Amniotic stem cell (primary cell): Measurements from ENCODE around the gene TBC1D22A.
"Not testable (repeated sequence)": the region's sequence is repeated elsewhere in the genome, so short reads cannot be mapped to it uniquely, and the experiment has no call there.

Experiments
- DNase-seq: peaks from one replicate; lab custom pipeline; 2025; lab: John Stamatoyannopoulos, UW

Gene TBC1D22A

GRCh38 chr22:46774253-46774979, 12.0 kb downstream of the TBC1D22A start:
- no peak for DNase-seq

- DNase-seq, result no peak
Observed at GRCh38 chr22:46774980-46775849, 12.8 kb downstream of the TBC1D22A start.

DNA sequence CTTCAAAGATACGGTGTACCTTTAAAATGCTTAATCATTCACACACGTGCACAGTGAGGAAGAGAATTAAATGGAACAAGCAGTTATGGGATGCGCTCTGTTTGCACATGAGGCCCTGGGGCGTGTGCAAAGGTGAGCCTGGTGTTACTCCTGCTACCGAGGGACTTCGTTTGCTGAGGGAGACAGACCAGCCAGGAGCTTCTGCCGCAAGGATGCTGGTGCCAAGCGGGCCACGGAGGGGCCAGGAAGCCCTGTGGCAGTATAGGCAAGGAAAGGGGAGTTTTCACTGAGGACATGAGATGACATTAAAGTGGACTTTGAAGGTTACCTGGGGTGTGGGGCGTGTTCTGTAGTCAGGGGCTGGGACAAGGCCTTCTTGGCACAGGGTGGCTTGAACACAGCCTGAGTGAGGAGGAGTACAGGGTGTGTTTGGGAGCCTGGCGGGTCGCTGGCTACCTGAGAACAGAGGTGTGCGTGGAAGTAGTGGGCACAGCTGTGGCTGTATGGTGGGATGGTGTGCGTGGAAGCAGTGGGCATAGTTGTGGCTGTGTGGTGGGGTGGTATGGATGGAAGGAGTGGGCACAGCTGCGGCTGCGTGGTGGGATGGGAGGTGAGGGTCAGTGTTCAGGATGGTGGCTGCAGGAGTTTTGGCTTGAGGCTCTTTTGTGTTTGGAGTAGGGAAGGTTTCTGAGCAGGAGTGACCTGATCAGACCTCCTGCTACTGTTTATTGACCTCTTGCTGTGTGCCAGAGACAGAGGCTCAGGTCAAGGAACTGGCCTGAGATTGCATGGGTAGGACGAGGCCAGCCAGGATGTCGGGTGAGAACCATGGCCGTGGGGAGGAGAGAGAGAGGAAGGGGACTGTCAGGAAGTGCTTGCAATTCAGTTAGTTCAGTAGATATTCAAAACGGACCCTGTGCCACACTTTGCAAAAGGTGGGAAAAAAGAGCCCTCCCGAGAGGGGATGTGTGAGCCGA, 13.7 kb downstream of the TBC1D22A start:
- DNase-seq, result no peak

GRCh38 chr22:46776876-46777608, 14.6 kb downstream of the TBC1D22A start:
- DNase-seq, result no peak

DNA sequence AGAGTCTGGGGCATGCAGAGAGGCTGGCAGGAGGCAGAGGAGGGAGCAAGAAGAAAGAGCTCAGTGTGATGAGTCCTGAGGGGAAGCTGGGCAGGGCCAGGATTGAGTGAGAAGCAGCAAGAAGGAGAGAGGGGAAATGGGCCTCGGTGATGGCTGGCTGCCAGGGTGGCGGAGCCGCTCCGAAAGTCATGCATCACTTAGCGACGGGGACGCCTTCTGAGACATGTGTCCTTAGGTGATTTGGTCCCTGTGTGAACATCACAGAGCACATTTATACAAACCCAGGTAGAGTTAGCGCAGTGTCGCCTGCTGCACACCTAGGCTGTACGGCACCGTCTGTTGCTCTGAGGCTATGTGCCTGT, 15.1 kb downstream of the TBC1D22A start:
- DNase-seq, result no peak

DNA sequence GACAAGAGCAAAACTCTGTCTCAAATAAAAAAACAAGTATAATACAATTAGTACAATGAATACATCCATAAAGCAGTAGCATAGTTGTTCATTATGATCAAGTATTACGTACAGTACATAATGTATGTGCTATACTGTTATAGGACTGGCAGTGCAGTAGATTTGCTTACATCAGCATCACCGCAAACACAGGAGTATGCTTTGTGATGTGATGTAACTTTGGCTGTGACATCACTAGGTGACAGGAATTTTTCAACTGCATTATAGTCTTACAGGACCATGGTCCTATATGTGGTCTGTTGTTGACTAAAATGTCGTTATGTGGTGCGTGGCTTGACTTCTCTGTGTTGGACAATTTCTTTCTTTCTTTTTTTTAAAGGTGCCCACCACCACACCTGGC, 16.6 kb downstream of the TBC1D22A start:
- no peak for DNase-seq

DNA sequence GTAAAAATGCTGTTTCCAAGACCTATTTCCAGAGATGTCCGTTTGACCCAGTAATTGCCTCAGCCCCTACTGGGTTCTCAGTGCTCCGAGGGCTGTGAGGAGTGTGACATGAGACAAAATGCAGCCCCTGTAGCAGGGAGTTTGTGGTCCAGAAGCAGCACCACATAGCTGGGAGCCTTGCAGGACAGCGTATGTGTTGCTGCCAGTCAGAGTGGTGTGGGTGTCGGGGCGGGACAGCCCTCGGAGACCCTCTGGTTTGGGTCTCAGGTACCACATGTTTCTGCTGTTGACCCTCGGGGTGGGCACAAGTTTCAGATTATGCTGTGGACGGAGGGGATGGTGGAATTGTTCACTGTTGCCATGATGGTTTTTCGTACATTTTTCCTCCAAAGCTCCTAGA, 17.2 kb downstream of the TBC1D22A start:
- DNase-seq, result no peak

GRCh38 chr22:46780453-46780852, 18.0 kb downstream of the TBC1D22A start:
- DNase-seq, result no peak

- DNase-seq, result no peak
Observed at GRCh38 chr22:46781291-46781690, 18.8 kb downstream of the TBC1D22A start.

GRCh38 chr22:46782200-46782599, 19.8 kb downstream of the TBC1D22A start:
- DNase-seq, result not testable (repeated sequence)

DNA sequence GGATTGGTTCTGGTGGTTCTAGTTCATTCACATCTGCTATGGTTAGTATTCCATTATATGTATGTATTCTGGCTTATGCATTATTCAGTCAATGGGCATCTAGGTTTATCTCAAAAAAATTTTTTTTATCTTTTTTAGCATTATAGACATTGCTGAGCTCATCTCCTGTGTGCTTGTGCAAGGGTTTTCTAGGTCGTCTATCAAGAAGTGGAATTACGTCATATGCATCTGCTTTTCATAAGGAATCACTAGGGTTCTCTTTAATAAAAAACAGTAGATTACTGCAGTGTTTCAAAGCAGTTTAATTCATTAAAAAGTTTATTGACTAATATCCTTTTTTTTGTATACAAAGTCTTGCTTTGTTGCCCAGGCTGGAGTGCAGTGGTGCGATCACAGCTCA, 21.3 kb downstream of the TBC1D22A start:
- no peak for DNase-seq

DNA sequence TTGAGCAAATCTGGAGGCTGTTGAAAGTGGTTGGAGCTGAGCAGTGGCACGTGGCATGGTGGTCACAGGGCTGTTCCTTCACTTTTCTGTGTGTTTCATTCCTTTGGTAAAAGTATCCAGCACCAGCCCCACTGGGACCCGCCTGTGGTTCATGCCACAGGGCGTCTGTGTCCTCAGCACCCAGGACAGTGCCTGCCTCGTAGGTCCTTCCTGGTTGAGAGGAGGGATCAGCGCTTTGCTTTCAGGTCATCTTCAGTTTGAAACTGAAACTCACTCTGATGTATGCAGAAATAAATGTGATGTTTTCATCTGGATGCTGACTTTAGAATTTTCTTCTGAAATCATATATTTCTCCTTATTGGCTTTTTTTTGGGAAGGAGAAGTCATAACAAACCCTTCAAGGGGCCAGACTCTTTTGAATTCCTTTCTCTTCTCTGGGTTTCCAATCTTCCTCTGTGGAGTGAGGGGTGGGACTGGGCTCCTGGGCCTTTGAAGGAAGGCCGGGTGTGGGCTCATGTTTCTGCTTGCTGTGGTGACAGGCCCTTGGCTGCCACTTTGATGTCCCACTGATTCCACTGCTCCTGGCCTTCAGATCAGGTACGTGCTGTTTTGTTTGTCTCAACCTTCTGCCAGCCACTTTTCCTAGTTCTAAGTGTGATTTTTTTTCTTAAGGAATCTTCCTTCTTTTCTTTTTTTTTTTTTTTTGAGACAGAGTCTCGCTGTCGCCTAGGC, 26.2 kb downstream of the TBC1D22A start:
- DNase-seq, result no peak

GRCh38 chr22:46789992-46790391, 27.5 kb downstream of the TBC1D22A start:
- DNase-seq, result no peak

GRCh38 chr22:46791201-46791731, 28.8 kb downstream of the TBC1D22A start:
- no peak for DNase-seq

GRCh38 chr22:46792061-46792796, 29.8 kb downstream of the TBC1D22A start:
- no peak for DNase-seq

GRCh38 chr22:46792841-46793261, 30.4 kb downstream of the TBC1D22A start:
- DNase-seq, result no peak

GRCh38 chr22:46793497-46793896, 31.0 kb downstream of the TBC1D22A start:
- DNase-seq, result no peak

DNA sequence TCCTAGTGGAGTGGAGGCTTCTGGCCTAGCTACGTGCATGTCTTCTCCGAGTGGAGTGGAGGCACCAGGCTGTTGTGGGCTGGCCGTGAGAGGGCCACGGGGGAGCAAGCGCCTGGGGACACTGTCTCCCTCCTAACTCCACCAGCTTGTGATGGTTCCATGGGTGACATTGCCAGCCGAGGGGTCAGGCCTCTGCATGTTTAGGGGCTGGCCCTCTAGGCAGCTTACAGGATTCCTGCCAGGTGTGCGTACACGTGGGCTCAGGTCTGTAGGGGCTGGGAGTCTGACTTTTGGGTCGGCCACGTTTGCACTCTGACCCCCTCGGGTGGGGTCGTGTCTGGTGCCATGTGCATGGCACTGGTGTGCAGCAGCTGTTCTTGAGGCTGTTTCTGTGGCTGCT, 31.6 kb downstream of the TBC1D22A start:
- no peak for DNase-seq

- no peak for DNase-seq
Observed at GRCh38 chr22:46794491-46794890, 32.0 kb downstream of the TBC1D22A start.

- no peak for DNase-seq
Observed at GRCh38 chr22:46795140-46795539, 32.7 kb downstream of the TBC1D22A start.
